ENCODE results near the gene TBCCD1. TPM values are rescaled to one million over a fixed set of nuclear protein-coding genes. Genes with fewer than 3 reads are reported as not detected.

TBCCD1 gene
- total RNA-seq, 2 donors from 2014 or later: 11.9 to 14.0 TPM

DNA sequence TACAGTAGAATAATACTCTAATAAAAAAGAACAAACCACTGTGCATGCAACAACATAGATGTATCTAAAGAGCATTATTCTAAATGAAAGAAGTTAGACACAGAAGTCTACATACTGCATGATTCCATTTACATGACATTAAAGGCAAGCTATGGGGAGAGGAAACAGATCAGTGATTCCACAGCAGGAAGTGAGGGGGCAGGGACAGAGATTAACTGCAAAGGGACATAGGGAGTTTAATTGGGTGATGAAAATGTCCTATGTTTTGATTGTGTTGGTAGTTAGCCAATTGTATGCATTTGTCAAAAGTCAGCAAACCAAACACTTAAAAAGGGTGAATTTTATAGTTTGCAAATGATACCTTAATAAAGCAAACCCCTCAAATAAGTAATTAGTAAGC lies 36.7 kb downstream of the TBCCD1 start:
- Histone ChIP-seq H3K9me3 (ENCODE audit: control insufficient read depth, low read length) (no peaks in the 10 kb centered on the region), H3K36me3 (ENCODE audit: control insufficient read depth, insufficient read depth, low read length) (no peaks in the 10 kb centered on the region), H3K27me3 (ENCODE audit: control insufficient read depth, insufficient read depth, low read length, poor library complexity, severe bottlenecking) (no peaks in the 10 kb centered on the region), H3K27ac (ENCODE audit: low read depth, low read length) (peak overlapping the region; percentile 8), H3K4me3 (ENCODE audit: low read length) (no peak overlapping the region), H3K9ac (ENCODE audit: extremely low read depth, low read length, poor library complexity, severe bottlenecking) (no peak overlapping the region), H3K4me1 (ENCODE audit: control insufficient read depth, insufficient read depth, low read length) (peaks cover 4% of the 10 kb centered on the region)
- Mint-ChIP-seq H3K4me3 (no peak overlapping the region), H3K9me3 (no peaks in the 10 kb centered on the region), H3K27ac (no peak overlapping the region), H3K27me3 (ENCODE audit: insufficient read depth) (peaks cover 8% of the 10 kb centered on the region), H3K36me3 (ENCODE audit: low read depth) (no peaks in the 10 kb centered on the region), H3K4me1 (peaks cover 7% of the 10 kb centered on the region)
- TF ChIP-seq, protein P1, sequence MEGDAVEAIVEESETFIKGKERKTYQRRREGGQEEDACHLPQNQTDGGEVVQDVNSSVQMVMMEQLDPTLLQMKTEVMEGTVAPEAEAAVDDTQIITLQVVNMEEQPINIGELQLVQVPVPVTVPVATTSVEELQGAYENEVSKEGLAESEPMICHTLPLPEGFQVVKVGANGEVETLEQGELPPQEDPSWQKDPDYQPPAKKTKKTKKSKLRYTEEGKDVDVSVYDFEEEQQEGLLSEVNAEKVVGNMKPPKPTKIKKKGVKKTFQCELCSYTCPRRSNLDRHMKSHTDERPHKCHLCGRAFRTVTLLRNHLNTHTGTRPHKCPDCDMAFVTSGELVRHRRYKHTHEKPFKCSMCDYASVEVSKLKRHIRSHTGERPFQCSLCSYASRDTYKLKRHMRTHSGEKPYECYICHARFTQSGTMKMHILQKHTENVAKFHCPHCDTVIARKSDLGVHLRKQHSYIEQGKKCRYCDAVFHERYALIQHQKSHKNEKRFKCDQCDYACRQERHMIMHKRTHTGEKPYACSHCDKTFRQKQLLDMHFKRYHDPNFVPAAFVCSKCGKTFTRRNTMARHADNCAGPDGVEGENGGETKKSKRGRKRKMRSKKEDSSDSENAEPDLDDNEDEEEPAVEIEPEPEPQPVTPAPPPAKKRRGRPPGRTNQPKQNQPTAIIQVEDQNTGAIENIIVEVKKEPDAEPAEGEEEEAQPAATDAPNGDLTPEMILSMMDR (conservative IDR thresholded peaks at IDR 0.05): no peak
- DNase-seq: no peak

GRCh38 chr3:186529201-186529999 lies 37.7 kb downstream of the TBCCD1 start:
- no peak for DNase-seq
- H3K4me3 Mint-ChIP-seq: no peak overlapping the region
- H3K4me1 Mint-ChIP-seq: peaks cover 7% of the 10 kb centered on the region
- no peaks in the 10 kb centered on the region for H3K36me3 Mint-ChIP-seq (ENCODE audit: low read depth)
- Histone ChIP-seq H3K27me3 (ENCODE audit: control insufficient read depth, insufficient read depth, low read length, poor library complexity, severe bottlenecking) (no peaks in the 10 kb centered on the region), H3K27ac (ENCODE audit: low read depth, low read length) (no peak overlapping the region), H3K9me3 (ENCODE audit: control insufficient read depth, low read length) (no peaks in the 10 kb centered on the region), H3K4me3 (ENCODE audit: low read length) (no peak overlapping the region), H3K4me1 (ENCODE audit: control insufficient read depth, insufficient read depth, low read length) (peaks cover 4% of the 10 kb centered on the region), H3K9ac (ENCODE audit: extremely low read depth, low read length, poor library complexity, severe bottlenecking) (no peak overlapping the region), H3K36me3 (ENCODE audit: control insufficient read depth, insufficient read depth, low read length) (no peaks in the 10 kb centered on the region)
- peaks cover 13% of the 10 kb centered on the region for H3K27me3 Mint-ChIP-seq (ENCODE audit: insufficient read depth)
- WGBS, 2 experiments (ENCODE audit: insufficient coverage in 1 of 2, insufficient read length in 1 of 2): 78 to 90% methylated on average over 11 of the region's 11 CpGs
- TF ChIP-seq, protein P1 (conservative IDR thresholded peaks at IDR 0.05): peak; percentile 62
- H3K27ac Mint-ChIP-seq: no peak overlapping the region
- H3K9me3 Mint-ChIP-seq: no peaks in the 10 kb centered on the region

DNA sequence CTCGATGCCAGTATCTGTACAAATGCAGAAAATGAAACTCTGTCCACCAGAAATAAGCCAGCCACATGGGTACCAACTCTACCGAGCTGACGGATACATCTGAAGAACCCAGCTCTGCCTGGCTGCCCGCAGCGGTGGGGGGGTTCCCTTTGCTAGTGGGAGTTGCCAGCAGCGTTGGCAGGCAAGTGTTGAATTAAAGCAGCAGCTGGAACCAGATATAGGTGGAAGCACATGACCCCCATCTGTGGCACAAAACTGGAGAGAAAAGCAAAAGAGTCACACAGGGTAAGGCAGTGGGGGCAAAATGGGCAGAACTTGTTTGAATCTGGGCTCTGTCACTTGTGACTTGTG lies 40.9 kb downstream of the TBCCD1 start:
- no peak overlapping the region for H3K27ac Mint-ChIP-seq
- peaks cover 13% of the 10 kb centered on the region for H3K27me3 Mint-ChIP-seq (ENCODE audit: insufficient read depth)
- Histone ChIP-seq H3K9ac (ENCODE audit: extremely low read depth, low read length, poor library complexity, severe bottlenecking) (no peak overlapping the region), H3K9me3 (ENCODE audit: control insufficient read depth, low read length) (no peaks in the 10 kb centered on the region), H3K4me1 (ENCODE audit: control insufficient read depth, insufficient read depth, low read length) (no peaks in the 10 kb centered on the region), H3K36me3 (ENCODE audit: control insufficient read depth, insufficient read depth, low read length) (no peaks in the 10 kb centered on the region), H3K27me3 (ENCODE audit: control insufficient read depth, insufficient read depth, low read length, poor library complexity, severe bottlenecking) (no peaks in the 10 kb centered on the region), H3K4me3 (ENCODE audit: low read length) (no peak overlapping the region), H3K27ac (ENCODE audit: low read depth, low read length) (no peak overlapping the region)
- no peak for DNase-seq
- WGBS, 2 experiments (ENCODE audit: insufficient coverage in 1 of 2, insufficient read length in 1 of 2): 80 to 94% methylated on average over 1 to 6 of the region's 6 CpGs
- TF ChIP-seq, protein P1 (conservative IDR thresholded peaks at IDR 0.05): no peak
- H3K4me1 Mint-ChIP-seq: peaks cover 7% of the 10 kb centered on the region
- peaks cover 1% of the 10 kb centered on the region for H3K9me3 Mint-ChIP-seq
- no peaks in the 10 kb centered on the region for H3K36me3 Mint-ChIP-seq (ENCODE audit: low read depth)
- no peak overlapping the region for H3K4me3 Mint-ChIP-seq
